ENCODE data around the gene WDFY1. TPM values are rescaled to one million over a fixed set of nuclear protein-coding genes. Genes with fewer than 3 reads are reported as not detected.

Gene WDFY1
- total RNA-seq, 1 experiment from 2014 or later: 66.0 TPM

- no peak for TF ChIP-seq ZNF512 (CRISPR knock-in tag; IDR thresholded peaks at IDR 0.05; ENCODE audit: borderline replicate concordance)
- TF ChIP-seq GRHL2 (CRISPR knock-in tag; IDR thresholded peaks at IDR 0.05; ENCODE audit: insufficient replicate concordance, severe bottlenecking): no peak
- TF ChIP-seq ZNF423 (CRISPR knock-in tag; IDR thresholded peaks at IDR 0.05): no peak
- no peak for TF ChIP-seq CREM (CRISPR knock-in tag; IDR thresholded peaks at IDR 0.05)
Measured at GRCh38 chr2:223900066-223900465, 45.1 kb downstream of the WDFY1 start (continued).

GRCh38 chr2:223897669-223898330 lies 47.3 kb downstream of the WDFY1 start:
- no peak for DNase-seq (ENCODE audit: low spot score)
- ChIA-PET CTCF (no interaction called here), POLR2A (no interaction called here)
- H3K27ac Mint-ChIP-seq: no peak overlapping the region
- ATAC-seq: no peak
- no peaks in the 10 kb centered on the region for H3K9me3 Mint-ChIP-seq
- H3K4me1 Mint-ChIP-seq: no peaks in the 10 kb centered on the region
- TF ChIP-seq NR3C1 (CRISPR knock-in tag; conservative IDR thresholded peaks at IDR 0.05; ENCODE audit: low read depth): no peak
- no peak for TF ChIP-seq NR1H2 (CRISPR knock-in tag; IDR thresholded peaks at IDR 0.05)
- no peak for TF ChIP-seq ZNF671 (CRISPR knock-in tag; IDR thresholded peaks at IDR 0.05)
- TF ChIP-seq SOX15 (CRISPR knock-in tag; IDR thresholded peaks at IDR 0.05): no peak
- TF ChIP-seq AFF4 (CRISPR knock-in tag; IDR thresholded peaks at IDR 0.05; ENCODE audit: borderline replicate concordance): no peak
- TF ChIP-seq ZNF263 (CRISPR knock-in tag; IDR thresholded peaks at IDR 0.05; ENCODE audit: low read depth): no peak
- TF ChIP-seq ZNF121 (CRISPR knock-in tag; IDR thresholded peaks at IDR 0.05): no peak
- no peak overlapping the region for H3K4me3 Mint-ChIP-seq
- H3K36me3 Mint-ChIP-seq: peaks cover 61% of the 10 kb centered on the region
- no peaks in the 10 kb centered on the region for H3K27me3 Mint-ChIP-seq (ENCODE audit: low read depth)

- ATAC-seq (no peak), DNase-seq (ENCODE audit: low spot score) (no peak)
- H3K9me3 Mint-ChIP-seq: no peaks in the 10 kb centered on the region
- H3K36me3 Mint-ChIP-seq: peaks cover 65% of the 10 kb centered on the region
- H3K4me1 Mint-ChIP-seq: no peaks in the 10 kb centered on the region
- ChIA-PET POLR2A (no interaction called here), CTCF (no interaction called here)
- H3K27me3 Mint-ChIP-seq (ENCODE audit: low read depth): no peaks in the 10 kb centered on the region
- no peak overlapping the region for H3K4me3 Mint-ChIP-seq
- H3K27ac Mint-ChIP-seq: no peak overlapping the region
- no peak for TF ChIP-seq IRF1 (CRISPR knock-in tag; IDR thresholded peaks at IDR 0.05)
- no peak for TF ChIP-seq FOXP4 (CRISPR knock-in tag; IDR thresholded peaks at IDR 0.05)
- no peak for TF ChIP-seq ATF2 (CRISPR knock-in tag; IDR thresholded peaks at IDR 0.05; ENCODE audit: borderline replicate concordance, low read depth)
- TF ChIP-seq SOX15 (CRISPR knock-in tag; IDR thresholded peaks at IDR 0.05): no peak
- TF ChIP-seq ZNF532 (CRISPR knock-in tag; IDR thresholded peaks at IDR 0.05; ENCODE audit: borderline replicate concordance): no peak
- no peak for TF ChIP-seq E2F4 (CRISPR knock-in tag; IDR thresholded peaks at IDR 0.05; ENCODE audit: borderline replicate concordance, low read depth)
- no peak for TF ChIP-seq OVOL2 (CRISPR knock-in tag; IDR thresholded peaks at IDR 0.05; ENCODE audit: borderline replicate concordance)
- no peak for TF ChIP-seq ZNF423 (CRISPR knock-in tag; IDR thresholded peaks at IDR 0.05)
Measured at GRCh38 chr2:223896833-223897311, 48.3 kb downstream of the WDFY1 start.
